HepG2 (cell line): ENCODE data around the gene MIEF1. TPM values are rescaled to one million over a fixed set of nuclear protein-coding genes. Genes with fewer than 3 reads are reported as not detected.

Experiments used
- ASH2L ChIP-seq: fragments of 300-600, 200-600 bp; sonication (generic); IDR thresholded peaks from 2 replicates; pipeline ENCODE4 v1.7.0; 2017; ENCODE audit warnings: low read depth, mild to moderate bottlenecking, moderate library complexity, mixed read lengths, low read length; ENCODE audit not compliant: insufficient read length
- CCDC6 ChIP-seq: sonication (generic); formaldehyde crosslinking; IDR thresholded peaks from 2 replicates; pipeline ENCODE4 v1.8.1; 2022; ENCODE audit warnings: mild to moderate bottlenecking, missing genetic modification reagents, moderate library complexity
- CENPT ChIP-seq: sonication (generic); formaldehyde crosslinking; IDR thresholded peaks from 2 replicates; pipeline ENCODE4 v1.8.0; 2022; ENCODE audit warnings: low read depth, mild to moderate bottlenecking, moderate library complexity, missing genetic modification reagents
- FOXK2 ChIP-seq: fragments of 450-650 bp; IDR thresholded peaks from 2 replicates; pipeline ENCODE4 v1.6.1; 2016
- LCORL ChIP-seq, 2 experiments: fragments of 450-650 bp in 1 of 2; sonication (generic) in 1 of 2; formaldehyde crosslinking in 1 of 2; IDR thresholded peaks; 2 replicates each; pipeline versions ENCODE4 v1.5.0 to v1.6.1; 2017 to 2020; ENCODE audit warnings: antibody characterized with exemption in 1 of 2, missing genetic modification reagents in 1 of 2
- MXI1 ChIP-seq: IDR thresholded peaks from 3 replicates; pipeline ENCODE4 v1.6.1; 2012; ENCODE audit warnings: low read depth, low read length, inconsistent platforms, borderline replicate concordance
- NFYC ChIP-seq: IDR thresholded peaks from 2 replicates; pipeline ENCODE4 v1.6.1; 2016; ENCODE audit warnings: missing genetic modification reagents, missing compliant biosample characterization
- NONO ChIP-seq, 2 experiments: fragments of 450-650 bp in 1 of 2; sonication (generic) in 1 of 2; formaldehyde crosslinking in 1 of 2; IDR thresholded peaks in 1 of 2; conservative IDR thresholded peaks in 1 of 2; 2 replicates each; pipeline versions ENCODE4 v1.6.1 to v1.8.0; 2017 to 2022; ENCODE audit warnings: mild to moderate bottlenecking in 1 of 2, missing genetic modification reagents in 1 of 2, moderate library complexity in 1 of 2
- PHF20 ChIP-seq: sonication (generic); formaldehyde crosslinking; IDR thresholded peaks from 2 replicates; pipeline ENCODE4 v1.5.0; 2020; ENCODE audit warnings: mild to moderate bottlenecking, missing genetic modification reagents
- PLRG1 ChIP-seq: fragments of 450-650 bp; conservative IDR thresholded peaks from 2 replicates; pipeline ENCODE4 v1.6.1; 2016
- POLR2G ChIP-seq: fragments of 200-400 bp; formaldehyde crosslinking; IDR thresholded peaks from 2 replicates; pipeline ENCODE4 v1.6.1; 2018; ENCODE audit warnings: mild to moderate bottlenecking, low read depth, low read length, moderate library complexity
- RORA ChIP-seq: sonication (generic); formaldehyde crosslinking; IDR thresholded peaks from 2 replicates; pipeline ENCODE4 v1.5.0; 2020; ENCODE audit warnings: mild to moderate bottlenecking, missing genetic modification reagents, moderate library complexity
- SATB2 ChIP-seq: sonication (generic); formaldehyde crosslinking; IDR thresholded peaks from 2 replicates; pipeline ENCODE4 v1.5.0; 2020; ENCODE audit warnings: missing genetic modification reagents
- SRSF9 ChIP-seq: fragments of 200-400 bp; formaldehyde crosslinking; IDR thresholded peaks from 2 replicates; pipeline ENCODE4 v1.6.1; 2018; ENCODE audit warnings: borderline replicate concordance, mild to moderate bottlenecking, low read depth, low read length; ENCODE audit not compliant: insufficient read depth, poor library complexity, severe bottlenecking
- TAF15 ChIP-seq: fragments of 200-400 bp; formaldehyde crosslinking; IDR thresholded peaks from one replicate; pipeline ENCODE4 v1.6.1; 2018; ENCODE audit warnings: mild to moderate bottlenecking, low read depth, low read length; ENCODE audit not compliant: poor library complexity, severe bottlenecking
- ZMAT5 ChIP-seq: sonication (generic); formaldehyde crosslinking; IDR thresholded peaks from 2 replicates; pipeline ENCODE4 v1.5.0; 2020; ENCODE audit warnings: mild to moderate bottlenecking, low read depth, missing genetic modification reagents, borderline replicate concordance
- ZNF430 ChIP-seq: sonication (generic); formaldehyde crosslinking; IDR thresholded peaks from 2 replicates; pipeline ENCODE4 v1.9.0; 2021; ENCODE audit warnings: mild to moderate bottlenecking, missing genetic modification reagents
- ZNF605 ChIP-seq: sonication (generic); formaldehyde crosslinking; IDR thresholded peaks from 2 replicates; pipeline ENCODE4 v1.8.0; 2022; ENCODE audit warnings: mild to moderate bottlenecking, missing genetic modification reagents
- ZNF777 ChIP-seq: sonication (generic); formaldehyde crosslinking; IDR thresholded peaks from 2 replicates; pipeline ENCODE4 v1.4.0; 2020; ENCODE audit warnings: missing genetic modification reagents
- ZNF841 ChIP-seq: sonication (generic); formaldehyde crosslinking; IDR thresholded peaks from 2 replicates; pipeline ENCODE4 v1.8.1; 2023; ENCODE audit warnings: missing genetic modification reagents, borderline replicate concordance
- ZNF891 ChIP-seq: sonication (generic); formaldehyde crosslinking; IDR thresholded peaks from 2 replicates; pipeline ENCODE4 v1.5.0; 2020; ENCODE audit warnings: mild to moderate bottlenecking, missing genetic modification reagents
- polyA plus RNA-seq, 8 experiments: library from polyadenylated mRNA; depleted of rRNA in 3 of 8; stranded (reverse) in 7 of 8; unstranded in 1 of 8; fragments of >200 nt; fragmentation: Illumina TruSeq in 4 of 8; extraction: Trizol in 4 of 8; gene quantifications; 2 replicates each; pipeline versions ENCODE4 v1.2.1 to v1.2.3, GENCODE V29; 2011 to 2016; ENCODE audit warnings: low read depth in 4 of 8, missing spikeins in 1 of 8, mixed read lengths in 1 of 8; ENCODE audit not compliant: insufficient read depth in 1 of 8
- total RNA-seq, 5 experiments: library from RNA; depleted of rRNA; stranded (reverse); fragments of >200 nt; fragmentation: Illumina TruSeq; extraction: Trizol; gene quantifications; 2 replicates each; pipeline ENCODE4 v1.2.3, GENCODE V29; 2016; ENCODE audit warnings: low read depth in 1 of 5
- TF ChIP-seq, protein P1 (sequence below): IDR thresholded peaks from 2 replicates; pipeline ENCODE4 v1.6.1; 2012; ENCODE audit warnings: low read depth, low read length, improper control_type of control experiment
- TF ChIP-seq, protein P2 (sequence below): sonication (generic); formaldehyde crosslinking; conservative IDR thresholded peaks from 2 replicates; pipeline ENCODE4 v1.8.0; 2022; ENCODE audit warnings: missing genetic modification reagents
- TF ChIP-seq, protein P3 (sequence below): sonication (generic); formaldehyde crosslinking; IDR thresholded peaks from 2 replicates; pipeline ENCODE4 v1.8.1; 2022; ENCODE audit warnings: mild to moderate bottlenecking, missing genetic modification reagents

The MIEF1 gene
- total and polyA plus RNA-seq, 2 of the 13 experiments (the other 11 are each of a cell fraction or from before 2014, with no cell fraction given): 21.7 to 34.8 TPM

- TF ChIP-seq ZMAT5: no peak
- TF ChIP-seq RORA (CRISPR knock-in tag): no peak
- no peak for TF ChIP-seq LCORL (IDR thresholded peaks at IDR 0.05)
- TF ChIP-seq LCORL (CRISPR knock-in tag; IDR thresholded peaks at IDR 0.05): peak; percentile 61
- TF ChIP-seq, protein P1, sequence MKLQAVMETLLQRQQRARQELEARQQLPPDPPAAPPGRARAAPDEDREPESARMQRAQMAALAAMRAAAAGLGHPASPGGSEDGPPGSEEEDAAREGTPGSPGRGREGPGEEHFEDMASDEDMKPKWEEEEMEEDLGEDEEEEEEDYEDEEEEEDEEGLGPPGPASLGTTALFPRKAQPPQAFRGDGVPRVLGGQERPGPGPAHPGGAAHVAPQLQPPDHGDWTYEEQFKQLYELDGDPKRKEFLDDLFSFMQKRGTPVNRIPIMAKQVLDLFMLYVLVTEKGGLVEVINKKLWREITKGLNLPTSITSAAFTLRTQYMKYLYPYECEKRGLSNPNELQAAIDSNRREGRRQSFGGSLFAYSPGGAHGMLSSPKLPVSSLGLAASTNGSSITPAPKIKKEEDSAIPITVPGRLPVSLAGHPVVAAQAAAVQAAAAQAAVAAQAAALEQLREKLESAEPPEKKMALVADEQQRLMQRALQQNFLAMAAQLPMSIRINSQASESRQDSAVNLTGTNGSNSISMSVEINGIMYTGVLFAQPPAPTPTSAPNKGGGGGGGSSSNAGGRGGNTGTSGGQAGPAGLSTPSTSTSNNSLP: peak; percentile 66; the same call in 1 of the 2 replicates
- no peak for TF ChIP-seq FOXK2
- no peak for TF ChIP-seq ZNF777 (CRISPR knock-in tag)
- TF ChIP-seq, protein P2, sequence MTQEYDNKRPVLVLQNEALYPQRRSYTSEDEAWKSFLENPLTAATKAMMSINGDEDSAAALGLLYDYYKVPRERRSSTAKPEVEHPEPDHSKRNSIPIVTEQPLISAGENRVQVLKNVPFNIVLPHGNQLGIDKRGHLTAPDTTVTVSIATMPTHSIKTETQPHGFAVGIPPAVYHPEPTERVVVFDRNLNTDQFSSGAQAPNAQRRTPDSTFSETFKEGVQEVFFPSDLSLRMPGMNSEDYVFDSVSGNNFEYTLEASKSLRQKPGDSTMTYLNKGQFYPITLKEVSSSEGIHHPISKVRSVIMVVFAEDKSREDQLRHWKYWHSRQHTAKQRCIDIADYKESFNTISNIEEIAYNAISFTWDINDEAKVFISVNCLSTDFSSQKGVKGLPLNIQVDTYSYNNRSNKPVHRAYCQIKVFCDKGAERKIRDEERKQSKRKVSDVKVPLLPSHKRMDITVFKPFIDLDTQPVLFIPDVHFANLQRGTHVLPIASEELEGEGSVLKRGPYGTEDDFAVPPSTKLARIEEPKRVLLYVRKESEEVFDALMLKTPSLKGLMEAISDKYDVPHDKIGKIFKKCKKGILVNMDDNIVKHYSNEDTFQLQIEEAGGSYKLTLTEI: no peak
- peak; percentile 50; the same call in 1 of the 2 replicates for TF ChIP-seq NFYC (CRISPR knock-in tag)
- TF ChIP-seq SATB2 (CRISPR knock-in tag): no peak
- peak; percentile 54; the same call in 1 of the 2 replicates for TF ChIP-seq ZNF430 (CRISPR knock-in tag)
- TF ChIP-seq, protein P3, sequence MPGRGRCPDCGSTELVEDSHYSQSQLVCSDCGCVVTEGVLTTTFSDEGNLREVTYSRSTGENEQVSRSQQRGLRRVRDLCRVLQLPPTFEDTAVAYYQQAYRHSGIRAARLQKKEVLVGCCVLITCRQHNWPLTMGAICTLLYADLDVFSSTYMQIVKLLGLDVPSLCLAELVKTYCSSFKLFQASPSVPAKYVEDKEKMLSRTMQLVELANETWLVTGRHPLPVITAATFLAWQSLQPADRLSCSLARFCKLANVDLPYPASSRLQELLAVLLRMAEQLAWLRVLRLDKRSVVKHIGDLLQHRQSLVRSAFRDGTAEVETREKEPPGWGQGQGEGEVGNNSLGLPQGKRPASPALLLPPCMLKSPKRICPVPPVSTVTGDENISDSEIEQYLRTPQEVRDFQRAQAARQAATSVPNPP: no peak
- TF ChIP-seq ZNF891 (CRISPR knock-in tag): peak; percentile 77; the same call in 1 of the 2 replicates
- no peak for TF ChIP-seq PLRG1
- TF ChIP-seq ZNF841 (CRISPR knock-in tag): no peak
- no peak for TF ChIP-seq PHF20
- TF ChIP-seq POLR2G: peak; percentile 70
- no peak for TF ChIP-seq CENPT
- TF ChIP-seq ASH2L: no peak
- peak; percentile 32; the same call in 1 of the 2 replicates for TF ChIP-seq CCDC6 (CRISPR knock-in tag)
- no peak for TF ChIP-seq ZNF605 (CRISPR knock-in tag)
- peak; percentile 81; the same call in 1 of the 3 replicates for TF ChIP-seq MXI1
- TF ChIP-seq SRSF9: no peak
- no peak for TF ChIP-seq TAF15
- no peak for TF ChIP-seq NONO (IDR thresholded peaks at IDR 0.05)
- TF ChIP-seq NONO (CRISPR knock-in tag; conservative IDR thresholded peaks at IDR 0.05): peak; percentile 97
These were observed 26.8 kb downstream of the MIEF1 start (continued) for GRCh38 chr22:39528681-39529486.
